NB4 (cell line): ENCODE measurements around the gene GABRR3.

Source experiments
- POLR2A ChIP-seq: IDR thresholded peaks from 2 replicates; pipeline ENCODE4 v1.6.1; 2011; ENCODE audit warnings: mild to moderate bottlenecking; ENCODE audit not compliant: insufficient read length; ENCODE audit errors: extremely low read depth
- TF ChIP-seq, protein P1 (sequence below): IDR thresholded peaks from one replicate; pipeline ENCODE4 v1.5.1; 2012; ENCODE audit warnings: low read depth, low read length
- TF ChIP-seq, protein P2 (sequence below): IDR thresholded peaks from 2 replicates; pipeline ENCODE4 v1.6.1; 2011; ENCODE audit warnings: low read depth, low read length

DNA sequence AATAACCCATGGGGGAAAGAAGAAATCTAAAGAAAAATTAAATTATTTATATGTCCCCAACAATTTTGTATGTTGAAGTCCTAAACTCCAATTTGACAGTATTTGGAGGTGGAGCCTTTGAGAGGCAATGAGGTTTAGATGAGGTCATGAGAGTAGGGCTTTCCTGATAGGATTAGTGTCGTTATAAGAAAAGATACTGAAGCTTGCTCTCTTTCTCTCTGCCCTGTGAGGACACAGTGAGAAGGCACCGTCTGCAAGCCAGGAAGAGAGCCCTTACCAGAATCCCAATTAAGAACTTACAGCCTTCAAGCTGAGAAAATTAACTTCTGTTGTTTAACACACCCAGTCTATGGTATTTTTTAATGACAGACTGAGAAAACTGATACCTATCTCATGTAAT lies 35.7 kb upstream of the GABRR3 start:
- TF ChIP-seq POLR2A = no peak
- TF ChIP-seq, protein P1, sequence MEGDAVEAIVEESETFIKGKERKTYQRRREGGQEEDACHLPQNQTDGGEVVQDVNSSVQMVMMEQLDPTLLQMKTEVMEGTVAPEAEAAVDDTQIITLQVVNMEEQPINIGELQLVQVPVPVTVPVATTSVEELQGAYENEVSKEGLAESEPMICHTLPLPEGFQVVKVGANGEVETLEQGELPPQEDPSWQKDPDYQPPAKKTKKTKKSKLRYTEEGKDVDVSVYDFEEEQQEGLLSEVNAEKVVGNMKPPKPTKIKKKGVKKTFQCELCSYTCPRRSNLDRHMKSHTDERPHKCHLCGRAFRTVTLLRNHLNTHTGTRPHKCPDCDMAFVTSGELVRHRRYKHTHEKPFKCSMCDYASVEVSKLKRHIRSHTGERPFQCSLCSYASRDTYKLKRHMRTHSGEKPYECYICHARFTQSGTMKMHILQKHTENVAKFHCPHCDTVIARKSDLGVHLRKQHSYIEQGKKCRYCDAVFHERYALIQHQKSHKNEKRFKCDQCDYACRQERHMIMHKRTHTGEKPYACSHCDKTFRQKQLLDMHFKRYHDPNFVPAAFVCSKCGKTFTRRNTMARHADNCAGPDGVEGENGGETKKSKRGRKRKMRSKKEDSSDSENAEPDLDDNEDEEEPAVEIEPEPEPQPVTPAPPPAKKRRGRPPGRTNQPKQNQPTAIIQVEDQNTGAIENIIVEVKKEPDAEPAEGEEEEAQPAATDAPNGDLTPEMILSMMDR = no peak
- TF ChIP-seq, protein P2, sequence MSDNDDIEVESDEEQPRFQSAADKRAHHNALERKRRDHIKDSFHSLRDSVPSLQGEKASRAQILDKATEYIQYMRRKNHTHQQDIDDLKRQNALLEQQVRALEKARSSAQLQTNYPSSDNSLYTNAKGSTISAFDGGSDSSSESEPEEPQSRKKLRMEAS = no peak
